Prostate gland (tissue), 2 donors: Measurements from ENCODE around the gene NLRC3. TPM values are rescaled to one million over a fixed set of nuclear protein-coding genes. Genes with fewer than 3 reads are reported as not detected.

ENCODE experiments used
- DNase-seq: peaks from one replicate; pipeline ENCODE4 v3.0.0-alpha.2; 2019; ENCODE audit warnings: low spot score
- H3K27ac ChIP-seq, 2 donors: fragments of 200-600 bp; sonication (generic); 2 replicates each; pipeline ENCODE4 v1.5.1; 2017 to 2019
- H3K27me3 ChIP-seq: fragments of 200-600 bp; sonication (generic); replicated peaks from 2 replicates; pipeline ENCODE4 v1.5.1; 2019; ENCODE audit not compliant: insufficient read depth
- H3K36me3 ChIP-seq, 2 donors: fragments of 200-600 bp; sonication (generic); 1 replicate in 1 of 2; 2 replicates in 1 of 2; pipeline versions ENCODE4 v1.5.1 to v1.8.1; 2017 to 2019
- H3K4me1 ChIP-seq: fragments of 200-600 bp; sonication (generic); replicated peaks from 2 replicates; pipeline ENCODE4 v1.5.1; 2019
- H3K4me3 ChIP-seq, 2 donors: fragments of 200-600 bp; sonication (generic); 2 replicates each; pipeline ENCODE4 v1.5.1; 2017 to 2019
- H3K9me3 ChIP-seq: fragments of 200-600 bp; sonication (generic); 2 replicates; pipeline ENCODE4 v1.5.1; 2017
- POLR2A ChIP-seq: fragments of 450-650 bp; IDR thresholded peaks from one replicate; pipeline ENCODE4 v1.6.1; 2016; ENCODE audit warnings: antibody characterized with exemption, mild to moderate bottlenecking
- POLR2AphosphoS5 ChIP-seq: sonication (generic); formaldehyde crosslinking; IDR thresholded peaks from one replicate; pipeline ENCODE4 v1.6.1; 2017; ENCODE audit warnings: antibody characterized with exemption
- WGBS: methylation state at CpG from one replicate; pipeline ENCODE4 v1.1.5; 2018; 5-methylcytosine and 5-hydroxymethylcytosine counted together
- intact Hi-C: fragments of 100-400 bp; cut with DNase I; formaldehyde crosslinking; loops from one replicate; pipeline ENCODE4 v1.14.2; 2022
- total RNA-seq, 2 donors: library from RNA; depleted of rRNA; stranded (reverse); fragments of >200 nt; gene quantifications; one replicate each; pipeline ENCODE4 v1.1.0, GENCODE V29; 2016
- TF ChIP-seq, protein P1 (sequence below), 4 experiments: fragments of 200-600 bp in 2 of 4; fragments of 450-650 bp in 2 of 4; sonication (generic) in 2 of 4; IDR thresholded peaks; 1 replicate in 3 of 4; 2 replicates in 1 of 4; pipeline ENCODE4 v1.5.1; 2016 to 2019; ENCODE audit warnings: antibody characterized with exemption in 4 of 4, mild to moderate bottlenecking in 2 of 4, moderate library complexity in 2 of 4

NLRC3 gene
- total RNA-seq, 2 donors from 2014 or later: 0.85 to 0.87 TPM

GRCh38 chr16:3569851-3570250 is 7.4 kb downstream of the NLRC3 start:
- no peak overlapping the region for H3K4me3 ChIP-seq
- H3K9me3 ChIP-seq: no peaks in the 10 kb centered on the region
- intact Hi-C loops: no loop called here
- H3K4me1 ChIP-seq: no peaks in the 10 kb centered on the region
- no peak overlapping the region for H3K27ac ChIP-seq
- WGBS: 99% methylated on average over 2 of the region's 2 CpGs
- no peak for DNase-seq
- no peaks in the 10 kb centered on the region for H3K36me3 ChIP-seq
- no peaks in the 10 kb centered on the region for H3K27me3 ChIP-seq
- TF ChIP-seq POLR2A (no peak), POLR2AphosphoS5 (no peak)
- TF ChIP-seq, protein P1, sequence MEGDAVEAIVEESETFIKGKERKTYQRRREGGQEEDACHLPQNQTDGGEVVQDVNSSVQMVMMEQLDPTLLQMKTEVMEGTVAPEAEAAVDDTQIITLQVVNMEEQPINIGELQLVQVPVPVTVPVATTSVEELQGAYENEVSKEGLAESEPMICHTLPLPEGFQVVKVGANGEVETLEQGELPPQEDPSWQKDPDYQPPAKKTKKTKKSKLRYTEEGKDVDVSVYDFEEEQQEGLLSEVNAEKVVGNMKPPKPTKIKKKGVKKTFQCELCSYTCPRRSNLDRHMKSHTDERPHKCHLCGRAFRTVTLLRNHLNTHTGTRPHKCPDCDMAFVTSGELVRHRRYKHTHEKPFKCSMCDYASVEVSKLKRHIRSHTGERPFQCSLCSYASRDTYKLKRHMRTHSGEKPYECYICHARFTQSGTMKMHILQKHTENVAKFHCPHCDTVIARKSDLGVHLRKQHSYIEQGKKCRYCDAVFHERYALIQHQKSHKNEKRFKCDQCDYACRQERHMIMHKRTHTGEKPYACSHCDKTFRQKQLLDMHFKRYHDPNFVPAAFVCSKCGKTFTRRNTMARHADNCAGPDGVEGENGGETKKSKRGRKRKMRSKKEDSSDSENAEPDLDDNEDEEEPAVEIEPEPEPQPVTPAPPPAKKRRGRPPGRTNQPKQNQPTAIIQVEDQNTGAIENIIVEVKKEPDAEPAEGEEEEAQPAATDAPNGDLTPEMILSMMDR (IDR thresholded peaks at IDR 0.05): no peak

DNA sequence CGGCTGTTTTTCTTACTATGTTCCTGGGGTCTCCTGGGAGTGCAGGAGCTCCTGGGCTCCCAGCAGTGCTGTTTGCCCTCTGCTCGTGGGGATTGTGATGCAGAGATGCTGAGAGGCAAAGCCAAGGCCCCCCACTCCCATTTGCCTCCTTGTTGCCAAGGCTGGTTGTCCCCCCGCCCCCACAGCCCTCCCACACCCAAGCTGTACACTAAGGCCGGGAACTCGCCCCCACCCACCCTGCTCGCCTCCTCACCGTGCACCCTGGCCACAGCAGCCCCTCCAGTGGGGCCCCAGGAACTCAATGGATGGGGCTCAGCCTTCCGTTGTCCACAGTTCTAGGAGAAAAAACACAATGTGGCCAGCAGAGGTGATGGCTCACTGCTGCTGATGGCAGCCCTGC is 10.2 kb downstream of the NLRC3 start:
- no peaks in the 10 kb centered on the region for H3K9me3 ChIP-seq
- H3K27me3 ChIP-seq: no peaks in the 10 kb centered on the region
- no peaks in the 10 kb centered on the region for H3K36me3 ChIP-seq
- DNase-seq: no peak
- 56% methylated on average over 8 of the region's 8 CpGs for whole genome bisulfite sequencing
- no peak overlapping the region for H3K4me3 ChIP-seq
- no peak overlapping the region for H3K27ac ChIP-seq
- no peak for TF ChIP-seq POLR2AphosphoS5
- TF ChIP-seq POLR2A: no peak
- TF ChIP-seq, protein P1 (IDR thresholded peaks at IDR 0.05): no peak
- intact Hi-C loops: no loop called here
- H3K4me1 ChIP-seq: no peaks in the 10 kb centered on the region

- H3K36me3 ChIP-seq: no peaks in the 10 kb centered on the region
- no peaks in the 10 kb centered on the region for H3K4me1 ChIP-seq
- TF ChIP-seq POLR2AphosphoS5 (no peak), POLR2A (no peak)
- TF ChIP-seq, protein P1 (IDR thresholded peaks at IDR 0.05): no peak
- WGBS: 94% methylated on average over 8 of the region's 9 CpGs
- no peak for DNase-seq
- H3K4me3 ChIP-seq: no peak overlapping the region
- H3K27ac ChIP-seq: no peak overlapping the region
- H3K27me3 ChIP-seq: no peaks in the 10 kb centered on the region
- no peaks in the 10 kb centered on the region for H3K9me3 ChIP-seq
- intact Hi-C loops: no loop called here
Measured at GRCh38 chr16:3564889-3565141, 12.4 kb downstream of the NLRC3 start.

GRCh38 chr16:3564130-3564888 is 12.9 kb downstream of the NLRC3 start:
- DNase-seq: no peak
- H3K9me3 ChIP-seq: no peaks in the 10 kb centered on the region
- H3K4me1 ChIP-seq: no peaks in the 10 kb centered on the region
- H3K27me3 ChIP-seq: no peaks in the 10 kb centered on the region
- TF ChIP-seq POLR2AphosphoS5: no peak
- TF ChIP-seq, protein P1 (IDR thresholded peaks at IDR 0.05): no peak
- TF ChIP-seq POLR2A: no peak
- H3K36me3 ChIP-seq: no peaks in the 10 kb centered on the region
- H3K27ac ChIP-seq: no peak overlapping the region
- no peak overlapping the region for H3K4me3 ChIP-seq
- 95% methylated on average over 42 of the region's 43 CpGs for WGBS
- intact Hi-C loops: no loop called here

GRCh38 chr16:3562914-3563480 is 14.2 kb downstream of the NLRC3 start:
- Histone ChIP-seq H3K9me3 (no peaks in the 10 kb centered on the region), H3K27ac (no peak overlapping the region), H3K36me3 (no peaks in the 10 kb centered on the region), H3K4me1 (no peaks in the 10 kb centered on the region), H3K4me3 (no peak overlapping the region), H3K27me3 (no peaks in the 10 kb centered on the region)
- DNase-seq: no peak
- 99% methylated on average over 27 of the region's 29 CpGs for WGBS
- no peak for TF ChIP-seq POLR2A
- TF ChIP-seq, protein P1 (IDR thresholded peaks at IDR 0.05): no peak
- no peak for TF ChIP-seq POLR2AphosphoS5
- intact Hi-C loops: no loop called here
